BE2C (cell line): ENCODE results near the gene MYADM.
A peak's percentile ranks its signal among the peaks of the same experiment; 100 is the strongest.

Experiments
- DNase-seq: peaks from one replicate; pipeline ENCODE4 v3.0.0-alpha.2; 2020
- H3K27me3 ChIP-seq: fragments of 250-450 bp; sonication (Bioruptor Pico); 2 replicates; pipeline ENCODE4 v1.5.1; 2020; ENCODE audit warnings: mild to moderate bottlenecking
- H3K36me3 ChIP-seq: fragments of 250-450 bp; sonication (Bioruptor Pico); 2 replicates; pipeline ENCODE4 v1.5.1; 2020; ENCODE audit warnings: mild to moderate bottlenecking
- H3K4me1 ChIP-seq: fragments of 250-450 bp; sonication (Bioruptor Pico); 2 replicates; pipeline ENCODE4 v1.5.1; 2020
- H3K4me3 ChIP-seq: 2 replicates; pipeline ENCODE4 v1.5.1; 2011; ENCODE audit warnings: low read depth, low read length
- H3K9me3 ChIP-seq: fragments of 250-450 bp; sonication (Bioruptor Pico); 2 replicates; pipeline ENCODE4 v1.5.1; 2020
- CTCF ChIP-seq: IDR thresholded peaks from 2 replicates; pipeline ENCODE4 v1.5.1; 2012; ENCODE audit warnings: mild to moderate bottlenecking, low read depth, low read length

MYADM gene

GRCh38 chr19:53883741-53884140 is 16.1 kb downstream of the MYADM start:
- H3K4me1 ChIP-seq: no peaks in the 10 kb centered on the region

GRCh38 chr19:53884256-53884655 is 16.6 kb downstream of the MYADM start:
- DNase-seq: no peak
- Histone ChIP-seq H3K9me3 (no peaks in the 10 kb centered on the region), H3K27me3 (peaks cover 50% of the 10 kb centered on the region), H3K36me3 (no peaks in the 10 kb centered on the region), H3K4me3 (no peak overlapping the region), H3K4me1 (no peaks in the 10 kb centered on the region)
- TF ChIP-seq CTCF: no peak

More at GRCh38 chr19:53883741-53884140, 16.1 kb downstream of the MYADM start:
- no peak for DNase-seq
- TF ChIP-seq CTCF: no peak
- Histone ChIP-seq H3K4me3 (no peak overlapping the region), H3K27me3 (peaks cover 50% of the 10 kb centered on the region), H3K36me3 (no peaks in the 10 kb centered on the region), H3K9me3 (no peaks in the 10 kb centered on the region)

GRCh38 chr19:53885036-53885435 is 17.4 kb downstream of the MYADM start:
- H3K27me3 ChIP-seq: peaks cover 50% of the 10 kb centered on the region
- no peaks in the 10 kb centered on the region for H3K36me3 ChIP-seq
- no peaks in the 10 kb centered on the region for H3K9me3 ChIP-seq
- no peak overlapping the region for H3K4me3 ChIP-seq
- no peak for DNase-seq
- H3K4me1 ChIP-seq: no peaks in the 10 kb centered on the region
- TF ChIP-seq CTCF: no peak

GRCh38 chr19:53892301-53892980 is 24.8 kb downstream of the MYADM start:
- no peak for DNase-seq
- Histone ChIP-seq H3K4me1 (no peaks in the 10 kb centered on the region), H3K27me3 (no peaks in the 10 kb centered on the region), H3K9me3 (no peaks in the 10 kb centered on the region), H3K36me3 (no peaks in the 10 kb centered on the region), H3K4me3 (no peak overlapping the region)
- TF ChIP-seq CTCF: no peak

DNA sequence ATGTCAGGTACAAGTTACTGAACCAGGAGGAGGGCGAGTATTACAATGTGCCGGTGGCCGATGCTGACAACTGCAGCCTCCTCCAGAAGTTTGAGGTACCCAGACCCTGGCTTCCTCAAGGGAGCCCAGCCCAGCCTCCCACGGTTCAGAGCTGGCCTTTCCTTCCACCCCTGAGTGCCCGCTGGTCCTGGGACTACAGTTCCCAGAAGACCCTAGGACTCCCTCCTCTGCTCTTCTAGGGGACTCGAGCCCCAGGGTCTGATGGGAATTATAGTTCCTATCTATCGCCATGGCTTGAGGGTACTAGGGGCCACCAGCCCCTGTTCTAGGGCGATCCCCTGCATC is 25.3 kb downstream of the MYADM start:
- H3K27me3 ChIP-seq: no peaks in the 10 kb centered on the region
- no peak overlapping the region for H3K4me3 ChIP-seq
- no peaks in the 10 kb centered on the region for H3K9me3 ChIP-seq
- DNase-seq: peak; percentile 43
- H3K4me1 ChIP-seq: no peaks in the 10 kb centered on the region
- TF ChIP-seq CTCF: no peak
- no peaks in the 10 kb centered on the region for H3K36me3 ChIP-seq

DNA sequence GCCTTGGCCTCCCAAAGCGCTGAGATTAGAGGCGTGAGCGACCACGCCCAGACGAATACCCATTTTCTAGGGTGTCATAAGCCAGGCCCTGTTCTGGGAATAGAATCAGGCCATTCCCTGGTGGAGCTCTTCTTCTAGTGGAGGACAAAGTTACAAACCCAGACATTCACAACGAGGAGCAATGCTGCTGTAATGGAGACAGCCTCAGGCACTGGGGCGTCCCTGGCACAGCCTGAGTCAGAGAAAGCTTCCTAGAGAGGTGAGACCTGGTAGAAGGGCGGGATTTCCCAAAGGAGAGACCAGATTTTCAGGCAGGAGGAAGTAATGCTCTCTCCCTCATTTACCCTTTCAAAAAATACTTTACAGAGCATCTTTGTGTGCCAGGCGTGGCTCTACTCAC is 27.0 kb downstream of the MYADM start:
- no peak for DNase-seq
- no peaks in the 10 kb centered on the region for H3K9me3 ChIP-seq
- no peak for TF ChIP-seq CTCF
- no peaks in the 10 kb centered on the region for H3K36me3 ChIP-seq
- H3K27me3 ChIP-seq: no peaks in the 10 kb centered on the region; the same call in 1 of the 2 replicates
- H3K4me3 ChIP-seq: no peak overlapping the region
- H3K4me1 ChIP-seq: no peaks in the 10 kb centered on the region
